ENCODE results near the gene KLHDC8A.
"Not testable (repeated sequence)": the region's sequence is repeated elsewhere in the genome, so short reads cannot be mapped to it uniquely, and the experiment has no call there.

Gene KLHDC8A

DNA sequence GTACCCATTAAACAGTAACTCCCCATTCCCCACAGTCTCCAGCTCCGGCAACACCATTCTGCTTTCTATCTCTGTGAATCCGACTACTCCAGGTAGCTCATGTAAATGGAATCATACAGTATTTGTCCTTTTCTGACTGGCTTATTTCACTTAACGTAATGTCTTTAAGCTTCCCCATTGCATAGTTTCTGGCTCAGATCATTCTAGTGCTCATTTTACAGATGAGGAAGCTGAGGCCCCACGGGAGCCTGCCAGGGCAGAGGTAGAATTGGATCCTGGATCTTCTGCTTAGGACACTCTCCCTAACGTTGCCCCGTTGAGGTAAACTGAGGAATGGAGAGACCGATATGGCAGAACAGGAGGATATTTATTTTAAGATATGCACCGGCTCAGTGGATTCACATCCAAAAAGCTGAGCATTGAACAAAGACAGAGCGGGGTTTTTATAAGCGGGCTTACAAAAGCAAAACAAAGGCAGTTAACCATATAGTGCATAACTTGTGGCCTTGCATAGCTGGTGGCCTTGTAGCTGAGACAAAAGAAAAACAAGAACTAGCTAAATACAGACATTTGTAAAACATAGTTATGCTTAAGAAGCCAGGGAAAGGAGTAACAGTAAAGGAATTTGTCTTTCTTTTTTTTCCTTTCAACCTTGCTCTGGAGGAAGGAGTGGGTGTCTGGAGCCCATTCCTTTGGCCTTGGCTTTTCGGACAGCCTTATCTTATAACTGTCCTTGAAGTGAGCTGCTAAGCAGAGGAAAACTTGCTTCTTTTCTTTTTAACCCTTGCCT, 15.3 kb upstream of the KLHDC8A start:
- DNase-seq (ENCODE audit: low read depth in 3 of 3) = no peak

DNA sequence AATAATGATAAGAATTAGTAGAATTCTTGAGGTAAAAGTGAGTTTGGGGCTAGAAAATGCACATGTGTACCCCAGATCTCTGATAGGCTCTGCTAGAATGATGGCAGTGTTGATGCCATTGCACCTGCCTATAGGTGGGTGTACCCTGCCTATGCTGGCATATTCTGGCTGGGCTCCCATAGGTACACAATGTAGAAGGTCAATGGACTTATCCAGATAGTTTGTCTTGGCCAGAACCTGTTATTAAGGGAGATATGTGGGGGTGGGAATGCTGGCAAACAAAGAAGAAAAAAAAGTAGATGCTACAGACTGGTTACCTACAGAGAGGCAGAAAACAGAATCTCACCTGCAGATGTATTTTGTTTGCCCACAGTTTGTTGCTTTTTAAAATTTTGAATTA, 14.1 kb upstream of the KLHDC8A start:
- no peak for DNase-seq (ENCODE audit: low read depth in 3 of 3)

DNA sequence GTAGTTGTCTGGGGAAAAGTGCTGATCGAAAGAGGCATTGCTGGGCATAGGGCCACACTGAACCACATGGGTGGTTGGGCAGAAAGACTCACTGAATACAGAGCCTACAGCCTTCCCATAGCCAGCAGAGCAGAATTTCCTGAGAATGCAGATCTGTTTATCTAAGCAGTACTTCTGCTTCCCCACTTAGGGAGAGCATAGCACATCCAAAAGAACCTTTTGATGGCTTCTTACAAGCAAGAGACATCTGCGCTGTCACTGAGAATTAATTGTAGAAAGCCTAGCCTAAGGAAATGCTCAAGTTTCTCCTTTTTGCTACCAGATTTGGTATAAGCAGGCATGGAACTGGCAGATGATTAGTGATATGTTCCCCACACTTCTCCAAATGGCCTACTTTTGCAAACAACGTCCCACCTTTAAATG, 13.0 kb upstream of the KLHDC8A start:
- no peak for DNase-seq (ENCODE audit: low read depth in 3 of 3)

DNA sequence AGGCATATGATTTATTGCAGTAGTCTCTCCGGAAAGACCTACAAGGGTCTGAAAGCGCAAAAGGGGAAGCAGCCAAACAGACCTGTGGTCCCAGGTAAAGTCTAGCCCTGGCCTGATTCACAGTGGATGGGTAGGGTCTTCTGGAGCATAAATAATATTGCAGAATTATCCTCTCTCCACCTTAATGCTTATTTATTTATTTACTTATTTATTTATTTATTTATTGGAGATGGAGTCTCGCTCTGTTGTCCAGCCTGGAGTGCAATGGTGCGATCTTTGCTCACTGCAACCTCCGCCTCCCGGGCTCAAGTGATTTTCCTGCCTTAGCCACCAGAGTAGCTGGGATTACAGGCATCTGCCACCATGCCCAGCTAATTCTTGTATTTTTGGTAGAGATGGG, 11.8 kb upstream of the KLHDC8A start:
- no peak for DNase-seq (ENCODE audit: low read depth in 3 of 3)

DNA sequence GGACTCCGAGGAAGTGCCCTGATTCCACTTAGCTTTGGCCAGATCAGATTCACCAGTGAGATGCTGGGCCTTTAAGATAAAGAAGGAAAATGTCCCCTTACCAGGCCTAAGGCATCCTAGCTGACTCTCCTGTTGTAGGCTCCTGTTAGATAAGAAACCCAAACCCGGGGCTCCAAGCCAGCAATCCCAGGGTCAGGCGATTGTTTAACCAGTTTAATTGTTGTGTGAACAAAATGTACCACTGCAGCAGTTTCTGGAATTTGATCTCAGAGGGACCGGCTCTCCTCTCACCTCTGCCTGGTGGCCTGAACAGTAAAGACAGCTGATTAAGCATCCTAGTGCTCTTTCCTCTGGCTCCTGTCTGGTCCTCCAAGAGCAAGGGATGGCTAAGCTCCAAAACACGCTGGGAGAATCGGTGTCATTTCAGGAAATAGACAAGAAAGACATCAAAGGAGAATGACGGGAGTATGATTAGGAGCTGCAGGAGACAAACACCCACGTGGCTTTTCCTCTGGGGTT, 9.3 kb upstream of the KLHDC8A start:
- DNase-seq (ENCODE audit: low read depth in 3 of 3) = no peak

DNA sequence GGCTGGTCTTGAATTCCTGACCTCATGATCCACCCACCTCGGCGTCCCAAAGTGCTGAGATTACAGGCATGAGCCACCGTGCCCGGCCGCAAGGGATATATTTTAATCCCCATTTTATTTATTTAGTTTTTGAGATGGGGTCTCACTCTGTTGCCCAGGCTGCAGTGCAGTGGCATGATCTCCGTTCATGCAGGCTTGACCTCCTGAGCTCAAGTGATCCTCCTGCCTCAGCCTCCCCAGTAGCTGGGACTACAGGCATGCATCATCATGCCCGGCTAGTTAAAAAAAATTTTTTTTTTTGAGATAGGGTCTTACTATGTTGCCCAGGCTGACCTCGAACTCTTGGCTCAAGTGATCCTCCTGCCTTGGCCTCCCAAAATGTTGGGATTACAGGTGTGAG, 8.4 kb upstream of the KLHDC8A start:
- not testable (repeated sequence) for DNase-seq (ENCODE audit: low read depth in 3 of 3)

DNA sequence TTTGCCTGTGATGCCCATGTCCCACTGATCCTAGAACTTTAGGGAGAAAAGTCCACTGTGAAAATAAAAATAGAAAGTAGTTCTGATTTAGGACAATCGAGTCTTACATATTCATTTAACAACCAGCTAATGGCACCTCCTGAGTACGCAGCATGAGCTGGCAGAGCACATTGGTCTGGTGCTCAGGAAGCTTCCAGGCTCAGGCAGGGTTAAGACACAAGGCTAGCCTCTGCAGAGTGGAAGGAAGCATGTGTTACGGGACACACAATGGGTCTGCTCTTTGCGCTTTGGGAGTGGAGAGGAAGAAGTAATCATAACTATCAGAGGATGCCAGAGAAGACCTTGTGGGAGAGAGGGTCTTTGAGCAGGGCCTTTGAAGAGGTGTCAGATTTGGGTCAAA, 4.2 kb upstream of the KLHDC8A start:
- no peak for DNase-seq (ENCODE audit: low read depth in 3 of 3)

DNA sequence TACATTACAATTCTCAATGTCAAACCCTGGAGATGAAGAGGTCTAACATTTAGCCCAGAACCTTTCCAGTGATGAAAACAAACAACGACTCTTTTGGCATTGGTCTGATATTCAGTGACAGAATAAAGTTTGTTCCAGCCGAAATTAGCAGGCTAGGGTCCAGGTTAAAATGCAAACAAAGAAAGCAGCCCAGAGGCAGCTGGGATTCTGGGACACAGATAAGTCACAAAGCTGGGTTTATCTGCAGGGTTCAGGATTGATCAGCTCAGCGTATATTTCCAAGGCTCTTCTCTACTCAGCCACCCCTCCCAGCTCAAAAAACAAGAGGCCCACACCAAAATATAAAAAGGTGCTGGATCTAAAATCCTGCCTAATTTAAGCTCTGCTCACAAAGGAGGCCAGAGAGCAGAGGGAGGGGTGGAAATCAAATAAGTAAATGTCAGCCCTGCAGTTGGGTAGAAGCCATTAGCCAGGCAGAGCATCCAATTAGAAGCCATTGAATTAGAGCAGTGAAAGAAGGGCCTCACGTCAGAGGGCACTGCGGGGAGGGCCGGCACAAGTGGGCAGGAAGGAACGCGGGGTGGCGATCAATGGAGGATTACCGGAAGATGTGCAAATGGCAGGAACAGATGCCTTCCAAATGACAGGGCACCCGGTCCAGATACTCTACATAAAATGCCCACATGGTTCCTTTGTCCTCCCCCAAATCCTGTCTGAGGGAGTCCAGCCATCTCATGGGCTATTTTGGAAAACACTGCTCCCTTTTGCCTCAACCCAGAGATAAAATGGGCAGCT, 3.2 kb upstream of the KLHDC8A start:
- no peak for DNase-seq (ENCODE audit: low read depth in 3 of 3)

DNA sequence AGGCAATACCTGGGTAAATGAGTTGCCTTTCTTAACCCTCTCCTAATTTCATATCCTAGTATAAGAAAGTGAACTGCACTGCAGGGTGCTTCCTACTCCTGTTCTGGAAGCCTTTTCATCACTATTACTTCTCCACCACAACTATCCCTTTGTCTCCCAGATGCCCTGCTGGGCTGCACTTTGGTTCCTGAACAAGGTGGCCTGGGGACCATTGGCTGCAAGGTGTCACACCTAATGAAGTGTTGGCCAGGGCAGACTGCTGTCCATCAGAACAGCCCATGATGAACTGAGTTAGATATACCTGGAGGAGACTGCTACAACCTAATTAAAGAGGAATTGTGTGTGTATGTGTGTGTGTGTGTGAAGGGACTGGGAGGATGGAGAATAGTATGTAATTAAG, 1.9 kb upstream of the KLHDC8A start:
- no peak for DNase-seq (ENCODE audit: low read depth in 3 of 3)

DNA sequence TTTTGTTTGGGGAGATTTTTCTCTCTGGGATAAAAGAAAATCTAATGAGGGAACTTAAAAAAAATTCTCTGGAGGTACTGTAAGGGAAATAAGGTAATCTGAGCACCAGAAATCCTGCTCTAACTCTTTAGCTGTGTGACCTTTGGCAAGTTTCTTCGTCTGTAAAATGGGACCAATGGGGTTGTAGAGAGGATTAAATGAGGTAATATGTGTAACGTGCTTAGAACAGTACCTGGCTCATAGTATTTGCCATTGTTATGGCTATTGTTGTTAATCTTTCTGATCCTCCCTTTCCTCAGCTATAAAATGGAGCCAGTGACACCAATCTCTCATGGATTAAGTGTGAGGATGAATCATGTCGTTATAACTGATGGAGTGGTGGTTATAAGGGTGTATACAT, 845 bp upstream of the KLHDC8A start:
- DNase-seq (ENCODE audit: low read depth in 3 of 3) = no peak

DNA sequence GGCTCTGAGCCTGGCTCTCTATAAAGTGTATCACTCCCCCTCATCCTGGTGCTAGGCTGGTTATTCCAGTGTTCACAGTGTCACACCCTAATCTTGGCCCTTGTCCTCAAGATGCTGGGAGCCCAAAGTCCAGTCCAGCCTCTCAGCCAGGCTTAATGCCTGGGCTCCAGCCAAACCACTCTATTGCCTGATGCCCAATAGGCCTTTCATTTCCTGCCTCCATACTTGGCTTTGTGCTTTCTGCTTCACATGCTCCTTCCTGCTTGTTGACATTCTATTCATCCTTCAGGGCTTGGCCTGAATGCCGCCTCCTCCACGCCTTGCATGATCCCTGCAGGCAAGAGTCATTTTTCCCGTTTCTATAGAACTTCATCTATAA, 1.7 kb downstream of the KLHDC8A start:
- no peak for DNase-seq (ENCODE audit: low read depth in 3 of 3)

DNA sequence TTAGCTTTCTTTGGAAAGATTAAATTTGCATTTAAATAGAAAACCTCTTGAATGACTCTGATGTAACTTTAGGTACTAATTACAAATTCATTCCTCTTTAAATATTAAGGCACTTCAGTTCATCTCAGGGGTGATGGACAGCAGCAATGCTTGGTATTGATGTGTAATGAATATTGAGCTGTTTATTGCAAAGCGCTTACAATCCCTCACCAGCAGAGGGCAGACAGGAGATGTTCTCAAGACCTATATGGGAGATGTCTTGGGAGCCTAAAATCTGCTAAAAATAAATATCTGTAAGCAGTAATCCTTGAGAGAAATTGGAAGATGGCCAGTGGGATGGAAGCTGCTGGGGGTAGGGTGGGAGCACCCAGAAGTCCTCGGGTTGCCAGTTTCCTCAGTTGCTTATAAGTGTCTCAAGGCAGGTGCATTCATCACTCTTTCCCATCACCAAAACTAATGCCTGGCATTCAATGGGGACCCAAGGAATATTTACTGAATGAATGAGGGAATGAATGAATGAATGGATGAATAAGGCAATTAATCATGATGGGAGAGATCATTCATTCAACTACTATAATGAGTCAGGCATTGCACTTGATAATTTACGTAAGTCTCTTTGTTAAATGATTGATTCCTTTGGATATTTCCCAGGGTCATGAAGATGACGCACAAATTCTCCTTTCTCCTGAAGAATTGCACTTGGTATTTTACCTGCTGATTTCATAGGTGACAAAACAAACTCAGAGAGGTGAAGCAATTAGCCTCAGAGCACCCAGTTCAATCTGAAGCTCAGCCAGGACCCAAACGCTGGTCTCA, 2.3 kb downstream of the KLHDC8A start:
- DNase-seq (ENCODE audit: low read depth in 3 of 3) = peak in 2 of 3 experiments; percentile 16 to 24

DNA sequence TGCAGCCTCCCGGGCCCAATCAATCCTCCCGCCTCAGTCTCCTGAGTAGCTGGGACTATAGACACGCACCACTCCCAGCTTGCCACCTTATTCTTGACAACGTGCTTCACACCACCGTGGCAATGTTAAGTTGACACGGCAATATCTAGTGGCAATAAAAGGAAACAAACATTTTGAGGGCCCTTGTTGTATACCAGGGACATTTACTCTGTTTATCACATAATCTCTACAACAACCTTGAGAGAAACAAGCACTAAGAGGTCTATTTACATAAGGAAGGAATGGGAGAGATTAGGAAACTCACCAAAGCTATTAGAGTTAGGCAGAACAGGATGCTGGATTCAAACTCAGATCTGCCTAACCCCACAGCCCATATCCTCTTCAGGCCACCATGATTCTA, 3.1 kb downstream of the KLHDC8A start:
- no peak for DNase-seq (ENCODE audit: low read depth in 3 of 3)

DNA sequence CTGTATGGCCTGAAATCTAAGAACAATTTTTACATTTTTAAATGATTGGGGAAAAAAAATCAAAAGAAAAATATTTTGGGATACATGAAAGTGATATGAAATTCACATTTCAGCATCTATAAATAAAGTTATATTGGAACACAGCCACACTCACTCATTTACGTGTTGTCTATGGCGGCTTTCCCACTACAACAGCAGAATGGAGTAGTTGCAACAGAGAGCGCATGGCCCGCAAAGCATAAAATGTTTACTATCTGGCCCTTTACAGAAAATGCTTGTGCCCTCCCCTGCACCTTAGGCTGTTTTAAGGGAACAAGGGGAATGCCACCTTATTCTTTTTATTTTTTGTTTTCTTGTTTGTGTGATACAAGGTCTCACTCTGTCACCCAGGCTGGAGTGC, 3.5 kb downstream of the KLHDC8A start:
- DNase-seq (ENCODE audit: low read depth in 3 of 3) = no peak

DNA sequence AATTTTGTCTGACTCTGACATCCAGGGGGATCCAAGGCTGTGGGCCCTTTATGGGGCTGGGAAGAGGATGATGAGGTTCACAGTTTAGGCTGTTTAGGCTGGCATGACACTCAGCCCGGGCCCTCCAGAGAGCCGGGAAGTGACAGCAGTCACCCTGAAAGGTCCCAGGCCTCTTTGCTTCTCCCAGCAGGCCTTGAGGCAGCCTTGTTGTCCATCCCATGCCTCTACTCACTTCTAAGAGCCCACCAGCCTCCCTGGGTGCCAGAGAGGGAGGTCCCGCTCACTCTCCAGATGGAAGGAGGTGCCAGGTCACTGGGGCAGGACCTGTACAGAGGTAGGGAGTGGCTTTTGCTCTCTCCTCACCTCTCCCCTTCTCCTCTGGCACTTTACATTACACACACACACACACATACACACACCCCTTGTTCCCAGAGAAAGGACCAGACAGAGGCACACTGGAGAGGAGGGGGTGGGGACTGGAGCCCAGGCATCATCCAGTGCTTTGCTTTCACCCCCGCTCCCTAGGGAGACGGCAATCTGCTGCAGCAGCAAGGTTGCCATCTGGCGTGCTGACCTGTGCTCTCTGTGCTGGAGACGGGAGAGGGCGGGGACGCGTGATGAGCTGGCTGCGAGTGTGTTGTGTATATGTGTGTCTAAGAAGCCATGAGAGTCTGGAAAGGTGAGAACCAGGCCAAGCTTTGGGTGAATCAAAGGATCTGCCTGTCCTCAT, 4.6 kb downstream of the KLHDC8A start:
- DNase-seq (ENCODE audit: low read depth in 3 of 3) = no peak

DNA sequence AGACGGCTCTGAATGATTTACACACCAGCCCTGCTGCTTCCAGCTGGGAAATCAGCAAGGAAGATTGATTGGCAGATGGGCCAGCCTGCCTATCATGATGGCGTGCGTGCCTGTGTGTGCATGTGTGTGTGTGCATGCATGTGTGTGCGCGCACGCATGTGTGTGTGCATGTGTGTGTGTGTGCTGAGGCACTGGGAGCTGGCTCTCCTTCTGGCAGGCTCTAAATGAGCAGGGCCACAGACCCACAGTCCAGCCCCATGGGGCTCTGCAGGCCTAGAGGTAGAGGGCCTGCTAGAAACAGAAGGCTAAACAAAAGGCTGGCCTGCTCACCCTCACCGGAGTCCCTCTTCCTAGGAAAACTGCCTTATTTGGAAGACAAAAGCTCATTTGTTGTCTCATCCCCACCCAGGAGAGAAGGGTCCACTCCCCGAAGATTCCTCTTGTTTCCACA, 6.0 kb downstream of the KLHDC8A start:
- DNase-seq (ENCODE audit: low read depth in 3 of 3) = no peak

DNA sequence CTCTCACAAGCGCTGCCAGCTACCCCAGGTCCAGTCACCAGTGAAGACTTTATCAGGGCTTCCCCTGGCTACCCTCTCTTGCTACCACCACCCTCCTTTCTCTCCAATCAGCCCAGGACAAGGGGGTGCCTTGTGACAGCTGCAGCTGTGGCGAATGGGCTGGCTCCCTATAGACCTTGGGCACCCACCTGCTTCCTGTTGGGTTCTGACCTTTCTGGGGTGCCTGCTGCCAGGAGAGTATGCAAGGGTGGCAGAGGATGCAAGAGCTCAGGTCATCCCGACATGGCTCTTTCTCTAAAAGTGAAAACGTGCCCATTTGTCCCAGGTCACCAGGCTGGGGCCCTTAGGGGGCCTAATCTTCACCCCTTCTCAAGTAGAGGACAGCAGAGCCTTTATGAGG, 6.6 kb downstream of the KLHDC8A start:
- DNase-seq (ENCODE audit: low read depth in 3 of 3) = no peak

DNA sequence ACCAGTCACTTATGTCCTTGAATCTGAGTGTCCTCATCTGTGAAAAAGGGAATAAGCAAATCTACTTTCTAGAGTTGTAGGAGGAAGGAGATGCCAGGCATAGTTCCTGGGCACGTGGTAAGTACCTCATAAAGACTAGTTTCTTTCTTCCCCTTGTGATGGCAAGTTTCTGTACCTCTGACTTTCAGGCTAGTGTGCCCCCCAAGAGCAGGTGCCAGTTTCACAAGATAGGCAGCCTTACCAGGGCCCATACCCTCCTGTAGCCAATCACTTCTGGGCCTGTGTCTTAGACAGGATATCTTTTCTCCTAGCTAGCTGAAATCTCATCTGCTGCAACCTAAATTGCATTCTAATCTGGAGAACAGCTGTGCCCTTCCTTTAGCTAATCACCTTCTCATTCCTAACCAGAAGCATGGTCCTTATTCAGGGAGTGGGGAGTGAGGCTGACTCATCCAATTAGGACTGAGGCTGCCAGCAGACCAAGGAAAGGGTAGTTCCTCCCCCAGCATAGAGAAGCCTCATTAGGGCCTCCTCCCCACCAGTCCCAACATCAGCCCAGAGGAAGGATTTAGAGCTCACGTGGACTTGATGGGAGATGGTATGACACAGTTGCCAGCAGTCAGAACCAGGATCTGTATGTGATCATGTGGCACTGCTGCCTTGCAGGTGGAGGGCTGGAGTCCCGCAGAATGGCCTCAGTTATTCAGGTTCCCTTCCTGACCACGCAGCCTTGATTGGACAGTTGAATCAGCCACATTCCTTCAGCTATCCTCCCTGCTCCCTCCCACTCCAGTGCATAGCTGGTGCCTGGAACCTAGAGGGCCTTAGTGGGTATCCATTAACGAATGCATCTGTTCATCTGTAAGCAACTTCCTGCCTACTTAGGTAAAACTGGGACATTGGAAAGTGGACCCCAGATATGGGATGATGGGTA, 7.9 kb downstream of the KLHDC8A start:
- no peak for DNase-seq (ENCODE audit: low read depth in 3 of 3)

DNA sequence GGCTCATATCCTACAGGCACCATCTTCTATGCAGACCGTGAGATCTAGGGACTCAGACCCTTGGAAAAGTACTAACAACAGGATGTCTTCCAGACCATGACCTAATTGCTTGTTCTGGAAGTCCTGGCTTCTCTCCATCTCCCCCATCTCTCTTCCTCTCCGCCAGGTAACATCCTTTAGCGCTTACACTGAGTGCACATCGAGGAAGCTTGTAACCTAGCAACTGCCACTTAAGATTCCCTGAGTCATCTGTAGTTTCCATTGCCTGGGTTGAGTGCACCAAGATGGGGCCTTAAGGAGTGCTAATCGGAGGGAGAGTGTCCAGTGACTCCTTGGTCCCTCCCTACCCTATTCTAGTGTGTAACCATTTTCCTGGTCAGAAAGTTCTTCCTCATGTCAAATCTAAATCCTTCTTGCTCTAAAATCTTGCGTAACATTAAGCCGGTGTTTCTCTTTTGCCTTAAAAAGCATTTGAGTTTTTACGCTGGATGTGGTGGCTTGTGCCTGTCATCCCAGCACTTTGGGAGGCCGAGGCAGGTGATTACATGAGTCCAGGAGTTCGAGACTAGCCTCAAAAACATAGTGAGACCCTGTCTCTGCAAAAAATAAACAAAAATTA, 9.7 kb downstream of the KLHDC8A start:
- DNase-seq (ENCODE audit: low read depth in 3 of 3) = no peak

DNA sequence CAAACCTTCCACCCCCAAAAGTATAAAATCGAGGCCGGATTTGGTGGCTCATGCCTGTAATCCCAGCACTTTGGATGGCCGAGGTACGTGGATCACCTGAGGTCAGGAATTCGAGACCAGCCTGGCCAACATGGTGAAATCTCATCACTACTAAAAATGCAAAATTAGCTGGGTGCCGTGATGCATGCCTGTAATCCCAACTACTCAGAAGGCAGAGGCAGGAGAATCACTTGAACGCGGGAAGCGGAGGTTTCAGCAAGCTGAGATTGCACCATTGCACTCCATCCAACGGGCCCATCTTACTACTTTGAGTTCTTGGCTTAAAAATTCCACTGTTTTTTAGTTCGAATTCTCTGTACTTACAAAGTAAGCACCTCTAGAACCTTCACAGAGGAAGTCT, 11.0 kb downstream of the KLHDC8A start:
- no peak for DNase-seq (ENCODE audit: low read depth in 3 of 3)
